NCI-H748 treated with DMSO at 0.1 percent for 48 hours (cell line): ENCODE measurements around the gene OR52B2.

Experiments
- DNase-seq: peaks from one replicate; lab custom pipeline; 2025; lab: John Stamatoyannopoulos, UW

Gene OR52B2

GRCh38 chr11:6170226-6170625 is at the start of gene OR52B2:
TSS of gene OR52B2 (minus strand) at chr11:6170326. CDS start at chr11:6170326, 0 bp downstream.
- DNase-seq: no peak

DNA sequence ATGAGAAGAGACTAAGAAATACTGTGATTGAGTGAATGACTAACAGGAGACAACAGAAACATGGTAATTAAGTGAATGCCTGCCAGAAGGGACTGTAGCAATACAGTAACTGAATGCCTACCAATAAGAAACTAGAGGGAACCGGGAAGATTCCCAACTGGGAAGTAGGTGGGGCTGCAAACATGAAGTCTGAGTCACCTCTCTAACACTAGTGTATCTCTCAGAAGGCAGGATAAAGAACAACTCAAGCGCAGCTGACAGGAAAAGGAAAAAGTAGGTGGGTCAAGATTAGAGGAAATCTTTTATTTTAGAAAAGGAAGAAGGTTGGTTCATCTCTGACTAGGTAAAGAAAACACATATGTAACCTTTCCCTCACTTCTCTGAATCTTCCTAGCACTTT is 49.2 kb upstream of the OR52B2 start:
- no peak for DNase-seq

DNA sequence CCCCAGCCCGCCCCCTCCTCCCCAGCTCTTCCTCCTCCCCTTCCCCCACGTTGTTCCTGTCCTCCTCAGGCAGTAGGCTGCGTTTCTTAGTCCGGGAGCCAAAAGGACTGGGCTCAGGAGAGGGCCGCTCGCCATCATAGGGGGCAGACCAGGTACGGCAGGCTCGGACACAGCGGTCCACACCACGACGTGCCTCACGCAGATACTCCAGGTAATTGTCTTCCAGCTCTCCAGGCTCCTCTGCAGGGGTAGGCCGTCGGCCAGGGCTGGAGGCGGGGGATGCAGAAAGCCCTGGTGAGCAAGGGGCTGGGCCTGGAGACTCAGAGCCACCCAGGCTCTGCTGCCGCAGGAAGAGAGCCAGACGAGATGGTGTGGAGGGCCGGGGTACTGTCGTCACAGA is 47.6 kb upstream of the OR52B2 start:
- no peak for DNase-seq

GRCh38 chr11:6216501-6216900 is 46.4 kb upstream of the OR52B2 start:
- DNase-seq: no peak

- no peak for DNase-seq
Measured at GRCh38 chr11:6214530-6214929, 44.4 kb upstream of the OR52B2 start.

GRCh38 chr11:6210274-6210955 is 40.3 kb upstream of the OR52B2 start:
- no peak for DNase-seq

DNA sequence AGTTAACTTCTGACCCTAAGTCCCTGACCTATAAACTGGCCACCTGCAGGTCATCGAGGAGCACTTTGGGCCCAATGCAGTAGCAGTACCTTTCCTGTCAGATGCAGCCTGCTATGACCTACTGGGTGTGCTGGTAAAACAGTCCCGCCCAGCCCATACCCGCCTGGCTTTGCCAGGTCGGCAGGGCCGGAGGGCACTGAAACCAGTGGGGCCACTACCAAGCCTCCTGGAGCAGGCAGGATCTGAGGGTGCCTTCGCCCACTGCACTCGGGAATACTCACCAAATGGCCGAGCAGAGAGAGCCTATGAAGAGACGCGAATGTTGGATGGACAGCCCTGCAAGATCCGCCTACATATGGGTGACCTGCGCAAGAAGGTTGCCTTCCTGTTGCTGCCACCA is 39.7 kb upstream of the OR52B2 start:
- DNase-seq: no peak

- DNase-seq: no peak
Measured at GRCh38 chr11:6206456-6207180, 36.5 kb upstream of the OR52B2 start.

GRCh38 chr11:6205366-6205765 is 35.2 kb upstream of the OR52B2 start, which contains the start of gene C11orf42:
TSS of gene C11orf42 (plus strand) at chr11:6205557. CDS start at chr11:6205616, 59 bp downstream.
- DNase-seq: no peak

DNA sequence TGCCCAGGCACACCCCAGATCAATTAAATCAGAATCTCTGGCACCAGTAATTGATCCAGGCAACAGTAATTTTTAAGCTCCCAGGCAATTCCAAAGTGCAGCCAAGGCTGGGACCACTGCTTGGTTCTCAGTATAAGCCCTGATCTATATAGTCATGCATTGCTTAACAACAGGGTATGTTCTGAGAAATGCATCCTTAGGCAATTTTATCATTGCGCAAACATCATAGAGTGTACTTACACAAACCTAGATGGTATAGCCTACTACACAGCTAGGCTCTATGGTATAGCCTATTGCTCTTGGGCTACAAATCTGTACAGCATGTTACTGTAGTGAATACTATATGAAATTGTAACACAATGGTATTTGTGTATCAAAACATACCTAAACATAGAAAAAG is 34.6 kb upstream of the OR52B2 start:
- no peak for DNase-seq

DNA sequence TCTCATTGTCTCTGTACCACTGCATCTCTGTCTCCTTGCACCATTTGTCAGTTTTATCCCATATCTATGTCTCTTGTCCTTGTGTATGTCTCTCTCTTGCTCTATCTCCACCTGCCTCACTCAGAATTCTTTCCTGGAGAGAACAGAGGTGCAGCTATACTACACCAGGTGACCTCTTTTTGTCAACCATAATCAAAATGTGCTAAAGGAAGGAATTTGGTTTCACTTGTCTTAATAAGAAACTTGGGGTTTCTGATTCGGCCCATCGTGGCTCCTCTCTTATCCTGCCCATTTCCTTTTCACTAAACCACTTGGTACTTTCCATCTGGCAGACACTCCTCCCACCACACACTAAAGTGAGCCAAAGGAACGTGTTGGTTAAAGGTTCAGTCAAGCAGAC is 33.2 kb upstream of the OR52B2 start:
- no peak for DNase-seq

DNA sequence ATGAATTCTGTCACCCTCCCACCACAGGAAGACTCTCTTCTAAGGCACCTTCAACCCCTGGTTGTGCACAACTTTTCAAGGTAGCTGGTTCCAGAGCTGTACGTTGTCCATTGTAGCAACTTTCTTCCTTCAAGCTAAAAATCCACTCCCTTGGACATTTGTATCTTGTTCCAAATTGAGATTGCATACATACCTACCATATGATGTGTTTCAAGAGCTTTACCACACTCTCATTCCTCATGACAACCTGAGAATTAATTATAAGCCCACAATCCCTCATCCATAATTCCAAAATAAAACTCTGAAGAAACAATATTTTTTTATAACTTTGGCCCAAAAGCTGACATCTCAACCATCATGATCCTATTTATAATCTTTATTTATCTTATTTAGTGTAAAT is 31.9 kb upstream of the OR52B2 start:
- no peak for DNase-seq

- DNase-seq: no peak
Measured at GRCh38 chr11:6201481-6201880, 31.4 kb upstream of the OR52B2 start.

DNA sequence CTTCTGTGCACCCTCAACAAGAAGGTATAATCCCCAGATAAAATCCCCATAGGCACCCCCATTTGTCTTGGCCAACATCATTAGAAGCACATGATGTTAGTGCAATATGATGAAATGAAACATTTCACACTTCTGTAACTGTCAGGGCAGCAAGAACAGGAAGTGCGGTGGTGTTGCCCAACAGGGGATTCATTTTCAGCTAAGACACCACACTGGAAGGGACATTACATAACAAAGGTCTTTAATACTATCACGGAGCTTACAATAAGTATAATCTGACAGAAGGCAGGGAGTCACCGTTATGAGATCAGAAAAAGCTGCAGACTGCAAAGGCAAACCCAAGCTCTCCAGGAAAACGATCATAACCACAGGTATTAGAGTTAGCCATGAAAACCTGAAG is 30.8 kb upstream of the OR52B2 start:
- no peak for DNase-seq

DNA sequence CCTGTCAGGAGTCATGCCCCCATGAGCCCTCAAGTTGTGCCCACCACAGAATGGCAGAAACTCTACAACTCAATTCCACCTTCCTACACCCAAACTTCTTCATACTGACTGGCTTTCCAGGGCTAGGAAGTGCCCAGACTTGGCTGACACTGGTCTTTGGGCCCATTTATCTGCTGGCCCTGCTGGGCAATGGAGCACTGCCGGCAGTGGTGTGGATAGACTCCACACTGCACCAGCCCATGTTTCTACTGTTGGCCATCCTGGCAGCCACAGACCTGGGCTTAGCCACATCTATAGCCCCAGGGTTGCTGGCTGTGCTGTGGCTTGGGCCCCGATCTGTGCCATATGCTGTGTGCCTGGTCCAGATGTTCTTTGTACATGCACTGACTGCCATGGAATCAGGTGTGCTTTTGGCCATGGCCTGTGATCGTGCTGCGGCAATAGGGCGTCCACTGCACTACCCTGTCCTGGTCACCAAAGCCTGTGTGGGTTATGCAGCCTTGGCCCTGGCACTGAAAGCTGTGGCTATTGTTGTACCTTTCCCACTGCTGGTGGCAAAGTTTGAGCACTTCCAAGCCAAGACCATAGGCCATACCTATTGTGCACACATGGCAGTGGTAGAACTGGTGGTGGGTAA is 29.2 kb upstream of the OR52B2 start, which contains the start of gene OR52W1:
Gene OR52W1, plus strand, starts transcription at position 51 of the 637 bp plus-strand sequence. Its CDS starts 0 bp downstream, at position 51.
- no peak for DNase-seq

DNA sequence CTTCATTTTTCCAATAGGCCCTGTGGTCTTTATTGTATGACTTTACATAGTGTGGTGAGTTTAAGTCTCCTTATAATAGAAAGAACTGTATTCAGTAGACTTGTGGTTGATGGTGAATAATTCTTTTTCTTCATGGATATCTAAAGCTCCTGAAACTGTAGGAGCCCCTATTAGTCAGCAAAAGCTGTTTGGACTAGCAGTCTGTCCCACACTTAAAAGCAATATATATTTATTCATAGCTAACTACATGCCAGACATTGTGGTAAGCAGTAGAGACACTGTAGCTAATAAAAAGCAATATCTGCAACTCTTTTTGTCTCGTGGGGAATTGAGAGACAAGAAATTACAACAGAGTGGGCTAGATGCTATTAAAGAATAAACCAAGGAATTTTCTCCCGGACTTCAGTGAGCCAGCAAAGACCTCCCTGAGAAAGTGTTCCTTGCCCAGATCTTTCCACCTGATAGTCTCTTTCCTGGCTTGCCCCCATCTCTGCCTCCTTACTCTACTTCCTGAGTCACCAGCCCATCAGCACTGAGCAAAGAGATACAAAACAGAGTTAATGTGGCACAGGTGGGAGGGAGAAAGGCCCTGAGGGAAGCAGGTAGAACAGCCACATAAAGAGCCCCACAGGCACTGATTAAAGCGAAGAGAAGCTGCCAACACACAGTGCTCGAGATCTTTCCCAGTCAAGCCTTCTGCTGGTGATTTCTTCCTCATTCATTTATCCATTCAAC is 27.5 kb upstream of the OR52B2 start:
- DNase-seq: no peak

DNA sequence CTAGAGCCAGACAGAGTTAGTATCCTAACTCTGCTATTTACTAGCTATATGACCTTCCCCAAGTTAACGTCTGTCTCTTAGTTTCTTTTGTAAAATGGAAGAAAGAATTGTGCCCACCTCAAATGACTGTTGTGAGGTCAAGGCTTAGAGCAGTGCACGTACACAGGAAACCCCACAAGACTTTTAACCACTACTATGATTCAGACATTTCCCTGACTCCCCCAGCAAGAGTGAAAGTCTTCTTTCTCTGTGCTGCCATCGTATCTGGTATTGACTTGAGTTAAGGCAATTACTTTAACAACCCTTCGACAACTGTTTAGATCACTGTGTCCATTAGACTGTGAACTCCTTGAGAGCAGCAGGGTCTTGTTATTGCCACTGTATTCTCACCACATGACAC is 26.3 kb upstream of the OR52B2 start:
- DNase-seq: no peak

DNA sequence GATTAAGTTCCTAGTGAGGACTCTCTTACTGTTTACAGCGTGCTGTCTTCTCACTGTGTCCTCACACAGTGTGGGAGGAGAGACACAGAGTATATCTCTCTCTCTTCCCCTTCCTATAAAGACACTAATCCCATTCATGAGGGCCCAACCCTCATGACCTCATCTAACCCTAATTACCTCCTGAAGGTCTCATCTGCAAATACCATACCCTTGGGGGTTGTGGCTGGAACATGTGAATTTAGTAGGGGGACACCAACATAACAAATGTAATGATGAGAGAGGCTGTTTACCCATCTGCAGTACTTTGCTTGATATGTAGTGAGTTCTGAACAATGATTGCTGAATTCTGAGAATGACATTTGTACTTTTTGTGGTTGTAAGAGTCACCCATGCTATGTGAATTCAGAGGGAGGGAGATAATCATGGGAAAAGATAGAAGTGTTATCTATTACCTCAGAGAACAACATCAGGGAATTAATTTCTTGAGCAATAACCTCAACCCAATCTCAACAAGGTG is 24.0 kb upstream of the OR52B2 start:
- DNase-seq: no peak

- DNase-seq: no peak
Measured at GRCh38 chr11:6191742-6192141, 21.6 kb upstream of the OR52B2 start.

DNA sequence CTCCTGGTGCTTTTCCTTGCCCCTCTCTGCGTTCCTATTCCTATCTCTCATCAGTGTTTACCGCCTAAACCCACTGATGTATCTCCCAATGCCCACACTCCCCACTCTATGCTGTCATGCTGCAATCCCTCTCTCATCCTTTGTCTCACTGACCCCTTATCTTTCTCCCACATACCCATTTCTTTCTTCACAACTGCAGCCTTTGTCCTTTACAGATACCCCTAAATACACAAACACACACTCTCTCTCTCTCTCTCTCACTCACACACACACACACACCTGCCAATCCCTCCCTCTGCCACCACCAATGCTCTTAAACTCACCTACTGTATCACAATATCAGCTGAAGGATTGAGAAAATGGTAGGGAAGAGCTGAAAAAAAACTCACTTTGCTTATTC is 5.3 kb upstream of the OR52B2 start:
- DNase-seq: no peak

DNA sequence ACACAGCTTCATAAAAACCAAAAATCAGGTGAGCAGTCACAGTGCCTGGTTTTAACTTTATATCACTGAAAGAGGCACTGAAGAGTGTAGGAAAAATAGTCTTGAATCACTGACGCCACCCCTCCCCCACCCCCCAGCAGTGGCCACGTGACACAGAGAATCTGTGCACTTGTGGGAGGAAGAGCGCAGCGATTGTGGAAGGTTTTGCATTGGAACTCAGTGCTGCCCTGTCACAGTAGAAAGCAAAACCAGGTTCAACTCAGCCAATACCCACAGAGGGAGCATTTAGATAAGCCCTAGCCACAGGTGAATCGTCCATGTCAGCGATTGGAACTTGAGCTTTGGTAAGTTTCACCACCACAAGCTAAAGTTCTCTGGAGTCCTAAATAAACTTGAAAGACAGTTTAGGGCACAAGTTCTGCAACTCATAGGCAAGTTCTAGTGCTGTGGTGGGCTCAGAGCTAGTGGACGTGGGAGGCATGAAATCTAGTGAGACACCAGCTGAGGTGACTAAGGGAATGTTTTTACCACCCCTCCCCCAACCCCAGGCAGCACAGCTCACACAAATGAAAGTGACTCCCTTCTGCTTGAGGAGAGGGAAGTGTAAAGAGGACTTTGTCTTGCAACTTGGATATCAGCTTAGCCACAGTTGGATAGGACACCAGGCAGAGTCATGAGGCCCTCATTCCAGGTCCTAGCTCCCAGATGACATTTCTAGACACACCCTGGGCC is 13.3 kb downstream of the OR52B2 start:
- no peak for DNase-seq
